Activated CD4-positive, CD25-positive, alpha-beta regulatory T cell treated with anti-CD3 and anti-CD28 coated beads, Interleukin-2, amount 50 U/mL, for 24 hours (primary cell): ENCODE results near the gene FLT1.
A peak's percentile ranks its signal among the peaks of the same experiment; 100 is the strongest.

ENCODE experiments used
- ATAC-seq, 2 donors: fragments of 150-1000 bp; cut with Tn5 transposase; one replicate each; pipeline ENCODE4 v1.10.0; 2021; ENCODE audit warnings: mild to moderate bottlenecking in 1 of 2, moderate library complexity in 1 of 2

Gene FLT1

DNA sequence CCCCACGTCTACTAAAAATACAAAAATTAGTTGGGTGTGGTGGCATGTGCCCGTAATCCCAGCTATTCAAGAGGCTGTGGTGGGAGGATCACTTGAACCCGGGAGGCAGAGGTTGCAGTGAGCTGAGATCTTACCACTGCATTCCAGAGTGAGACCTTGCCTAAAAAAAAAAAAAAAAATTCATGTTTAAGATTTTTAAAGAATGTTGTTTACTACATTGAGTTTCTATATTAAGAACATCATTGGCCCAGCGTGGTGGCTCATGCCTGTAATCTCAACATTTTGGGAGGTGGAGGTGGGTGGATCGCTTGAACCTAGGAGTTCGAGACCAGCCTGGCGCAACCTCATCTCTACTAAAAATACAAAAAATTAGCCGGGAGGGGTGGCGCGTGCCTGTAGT, 31.9 kb upstream of the FLT1 start:
- no peak for ATAC-seq

DNA sequence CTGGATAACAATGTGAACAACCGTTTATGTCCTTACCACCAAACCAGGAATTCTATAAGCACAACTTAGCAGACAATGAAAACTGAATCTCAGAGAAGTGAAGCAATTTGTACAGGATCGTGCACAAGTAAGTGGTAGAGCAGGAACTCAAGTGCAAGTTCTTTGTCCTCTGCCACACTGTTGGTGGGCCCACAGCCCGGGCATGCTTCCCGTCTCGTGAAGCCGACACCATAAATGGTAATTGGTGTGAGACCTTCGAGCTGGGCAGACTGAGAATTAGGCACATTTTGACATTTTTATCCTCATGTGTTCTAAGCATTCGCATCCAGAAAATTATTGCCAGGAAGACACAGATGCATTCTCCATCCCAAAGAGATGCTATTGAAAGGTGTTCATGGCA, 27.9 kb upstream of the FLT1 start:
- no peak for ATAC-seq

- no peak for ATAC-seq
These were observed 18.8 kb upstream of the FLT1 start for GRCh38 chr13:28513745-28514144.

DNA sequence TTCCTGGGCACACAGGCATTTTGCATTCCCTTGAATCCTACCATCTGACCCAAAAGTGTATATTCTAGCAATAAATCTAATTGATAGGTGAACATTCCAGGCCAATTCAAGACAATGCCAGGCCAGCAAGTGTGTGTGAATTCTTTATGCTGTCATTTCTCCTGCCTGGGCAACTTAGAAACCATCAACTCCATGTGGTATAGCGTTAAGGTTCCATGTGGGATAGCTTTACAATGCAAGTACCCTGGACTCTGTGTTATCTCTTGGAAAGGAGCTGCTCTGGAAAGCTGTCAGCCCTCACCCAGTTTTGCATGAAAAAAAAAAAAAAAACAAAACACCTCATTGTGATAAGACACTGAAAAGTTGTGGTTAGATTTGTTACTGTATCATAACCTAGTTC, 15.6 kb upstream of the FLT1 start:
- no peak for ATAC-seq

- ATAC-seq = no peak
These were observed 15.1 kb upstream of the FLT1 start for GRCh38 chr13:28510066-28510465.

- ATAC-seq = no peak
These were observed 10.7 kb upstream of the FLT1 start for GRCh38 chr13:28505543-28506135.

- no peak for ATAC-seq
These were observed 8.4 kb upstream of the FLT1 start for GRCh38 chr13:28503182-28503967.

DNA sequence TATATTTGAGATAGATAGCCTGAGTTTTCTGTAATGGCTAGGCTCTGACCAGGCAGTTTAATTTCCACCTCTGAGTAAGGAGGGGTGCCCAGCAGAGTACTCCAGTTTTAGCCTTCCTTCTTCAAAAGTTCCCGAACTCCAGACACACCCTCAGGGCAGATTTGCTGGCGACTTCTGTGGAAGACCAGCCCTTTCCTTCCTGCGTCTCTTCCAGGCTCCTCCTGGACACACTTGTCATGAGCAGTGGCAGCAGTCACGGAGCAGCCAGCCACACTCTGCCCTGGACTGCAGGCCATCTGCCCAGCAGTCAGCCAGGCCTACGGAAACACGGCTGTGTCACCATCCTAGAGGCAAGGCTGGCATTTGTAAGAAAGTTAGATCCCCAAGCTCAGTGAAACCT, 6.6 kb upstream of the FLT1 start:
- no peak for ATAC-seq

DNA sequence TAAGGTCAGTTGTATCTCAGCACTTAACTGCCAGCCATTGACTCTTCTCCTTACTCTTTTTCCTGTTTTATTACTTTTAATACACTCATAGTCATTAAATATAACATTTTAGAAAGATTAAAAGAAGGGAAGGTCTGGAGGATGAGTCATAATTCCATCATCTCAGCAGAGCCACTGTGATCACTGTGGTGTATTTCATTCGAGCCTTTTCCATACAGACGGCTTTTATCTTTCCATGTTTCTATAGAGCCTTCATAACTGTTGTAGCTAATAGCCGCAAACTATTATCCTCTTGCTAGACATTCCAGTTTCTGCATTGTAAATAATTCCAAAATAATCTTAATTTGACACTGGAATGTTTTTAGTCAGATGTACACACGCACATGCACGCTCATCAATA, 4.7 kb upstream of the FLT1 start:
- ATAC-seq = no peak

DNA sequence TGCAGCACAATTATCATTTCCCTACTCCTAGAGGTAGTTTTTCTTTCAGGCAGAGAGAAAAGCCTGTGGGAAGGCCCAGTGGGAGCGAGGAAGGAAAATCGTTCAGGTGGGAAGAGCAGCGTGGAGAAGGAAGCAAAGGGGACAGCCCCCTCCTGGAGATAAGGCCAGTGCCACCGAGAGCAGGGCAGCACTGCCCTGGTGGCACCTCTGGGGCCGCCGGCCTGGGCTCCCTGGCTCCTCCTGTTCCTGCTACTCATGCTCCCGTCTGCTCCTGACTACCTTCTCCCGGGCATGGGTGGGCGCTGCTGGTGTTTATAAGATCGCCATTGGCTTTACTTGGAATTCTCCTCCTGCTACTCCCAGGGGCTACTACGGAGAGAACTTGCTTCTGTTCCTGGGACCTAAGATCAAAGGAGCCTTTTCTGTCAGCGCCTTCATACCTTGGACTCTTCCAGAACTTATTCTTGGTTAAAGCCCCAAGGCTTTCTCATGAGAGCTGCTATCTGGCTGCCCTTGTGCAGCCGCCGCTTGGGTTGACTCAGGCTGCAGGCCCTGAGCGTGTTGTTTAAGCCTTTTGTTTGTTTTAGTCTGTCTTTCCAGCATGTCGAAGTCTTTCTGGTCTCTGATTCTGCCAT, 3.7 kb upstream of the FLT1 start:
- no peak for ATAC-seq

GRCh38 chr13:28497143-28497876, 2.4 kb upstream of the FLT1 start:
- ATAC-seq = no peak

DNA sequence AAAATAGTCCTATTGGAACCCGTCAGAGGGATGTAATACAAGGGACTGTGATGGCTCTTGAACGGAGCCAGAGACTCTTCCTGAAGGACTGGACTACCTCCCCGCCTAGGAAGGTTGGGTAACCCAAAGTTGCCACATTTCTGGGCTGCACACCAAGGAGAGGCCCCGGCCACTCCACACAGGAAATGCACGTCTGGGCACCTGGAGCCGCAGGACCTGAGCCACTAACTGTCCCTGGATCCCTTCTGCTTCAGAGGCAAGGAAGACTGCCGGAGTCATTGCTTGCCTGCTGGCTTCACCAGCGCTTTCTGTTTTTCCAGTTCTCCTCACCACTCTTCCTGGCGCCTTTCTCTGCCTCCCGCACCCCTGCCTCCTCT, 1.2 kb upstream of the FLT1 start:
- no peak for ATAC-seq

DNA sequence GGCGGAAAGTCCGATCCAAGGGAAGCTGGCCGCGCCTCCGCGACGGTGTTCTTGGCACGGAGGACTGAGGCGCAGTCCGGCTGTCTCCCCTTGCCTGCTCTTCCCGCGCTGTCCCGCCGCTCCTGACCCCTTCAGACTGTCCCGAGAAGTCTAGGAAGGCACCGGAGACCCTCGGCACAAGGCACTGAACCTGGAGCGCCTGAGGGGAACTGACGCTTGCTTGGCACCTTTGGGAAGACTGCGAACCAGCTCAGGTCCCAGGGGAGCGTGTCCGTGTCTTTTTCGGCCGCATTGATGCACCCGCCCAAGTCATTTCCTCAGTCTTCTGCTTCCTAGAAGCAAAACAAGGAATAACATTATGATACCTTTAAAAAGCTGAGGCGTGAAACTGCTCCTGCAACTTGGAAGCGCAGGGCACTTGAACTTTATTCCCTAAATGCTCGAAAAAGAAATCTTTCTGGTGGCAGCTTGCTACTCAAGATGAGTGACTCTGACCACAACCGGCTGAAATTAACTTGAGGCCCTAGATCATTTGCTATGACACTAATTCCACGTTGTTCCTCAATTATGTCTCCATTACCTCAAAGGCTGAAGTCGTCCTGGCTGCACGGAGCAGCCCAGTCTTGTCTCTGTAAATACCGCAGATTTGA, 735 bp upstream of the FLT1 start:
- no peak for ATAC-seq

- no peak for ATAC-seq
These were observed 487 bp downstream of the FLT1 start for GRCh38 chr13:28494504-28494777.

- no peak for ATAC-seq
These were observed 1.0 kb downstream of the FLT1 start for GRCh38 chr13:28493740-28494503.

- peak; percentile 38 to 48 for ATAC-seq
These were observed 2.2 kb downstream of the FLT1 start for GRCh38 chr13:28492569-28493367.

DNA sequence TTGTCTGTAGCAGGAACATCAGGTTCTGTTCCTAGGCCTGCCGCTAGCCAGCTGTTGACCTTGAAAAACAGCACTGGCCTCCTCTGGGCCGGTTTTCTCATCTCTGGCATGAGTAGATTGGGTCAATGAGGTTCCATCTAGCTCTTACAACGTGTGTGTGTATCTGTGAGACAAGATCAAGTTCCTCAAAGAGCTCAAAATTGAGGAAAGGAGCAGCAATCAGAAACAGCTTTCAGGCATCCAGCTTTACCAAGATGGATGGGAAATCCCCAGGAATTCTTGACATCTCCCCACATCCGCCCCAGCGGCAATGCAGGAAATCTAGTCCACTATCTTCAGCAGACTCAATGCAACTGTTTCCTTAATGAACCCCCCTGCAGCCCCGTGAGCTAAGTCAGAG, 4.9 kb downstream of the FLT1 start:
- ATAC-seq = no peak

- no peak for ATAC-seq
These were observed 5.4 kb downstream of the FLT1 start for GRCh38 chr13:28489524-28489931.

GRCh38 chr13:28488376-28489005, 6.4 kb downstream of the FLT1 start:
- no peak for ATAC-seq

DNA sequence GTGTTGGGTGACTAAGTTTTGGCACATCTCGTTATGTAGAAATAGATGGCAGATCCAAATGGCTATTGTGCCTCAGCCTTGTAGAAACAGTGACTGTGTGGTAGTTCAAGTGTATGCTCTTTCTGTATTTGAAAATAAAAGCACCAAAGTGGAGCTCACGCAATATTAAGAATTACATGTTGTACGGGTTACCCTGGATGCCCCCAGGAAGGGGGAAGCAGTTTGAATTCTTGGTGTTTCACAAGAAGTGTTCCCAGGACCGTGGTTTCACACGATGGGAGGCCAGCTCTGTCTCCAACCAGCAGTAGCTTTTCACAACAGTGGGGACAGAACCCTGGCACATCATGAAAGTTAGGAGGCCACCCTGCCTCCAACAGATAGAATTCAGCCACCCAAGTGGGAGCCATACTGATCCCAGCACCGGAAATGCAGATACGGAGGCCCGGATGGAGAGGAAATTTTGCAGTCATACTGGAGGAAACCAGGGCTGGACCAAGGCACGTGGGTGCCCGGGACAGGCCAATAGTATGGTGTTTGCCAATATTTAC, 8.9 kb downstream of the FLT1 start:
- ATAC-seq = no peak

- no peak for ATAC-seq
These were observed 9.4 kb downstream of the FLT1 start for GRCh38 chr13:28485551-28485950.
